ENCODE data around the gene GRID2. TPM values are rescaled to one million over a fixed set of nuclear protein-coding genes. Genes with fewer than 3 reads are reported as not detected.

Gene GRID2
- total and polyA plus RNA-seq, 9 of the 15 experiments (the other 6 are each of a cell fraction or from before 2014, with no cell fraction given), result 0.04 TPM; not detected in 7

- Histone ChIP-seq H3K9ac (ENCODE audit: insufficient read depth in 1 of 2, low read depth in 2 of 2, low read length in 2 of 2) (no peak overlapping the region), H3K36me3 (ENCODE audit: control insufficient read depth, insufficient read depth, low read length) (no peaks in the 10 kb centered on the region), H2AFZ (ENCODE audit: low read depth, low read length) (no peak overlapping the region), H3K9me1 (ENCODE audit: control insufficient read depth, insufficient read depth, low read length) (no peaks in the 10 kb centered on the region), H3K27ac (ENCODE audit: extremely low read depth, low read depth, low read length) (no peak overlapping the region), H3K79me2 (ENCODE audit: control insufficient read depth, insufficient read depth, low read length) (no peaks in the 10 kb centered on the region), H3K4me3 (no peak overlapping the region), H3K9me3 (replicated peaks; ENCODE audit: control insufficient read depth, insufficient read depth, low read depth, low read length) (0 out of 2 replicates have a peak, but pooled peaks cover 1% of the 10 kb centered on the region), H3K4me2 (ENCODE audit: insufficient read depth, low read length) (no peak overlapping the region), H4K20me1 (replicated peaks; ENCODE audit: control insufficient read depth, insufficient read depth, low read length) (no peaks in the 10 kb centered on the region), H3K4me1 (replicated peaks in 1 of 2; ENCODE audit: control insufficient read depth in 2 of 2, insufficient read depth in 2 of 2, low read length in 2 of 2) (no peaks in the 10 kb centered on the region), H3K27me3 (ENCODE audit: control insufficient read depth in 2 of 2, insufficient read depth in 2 of 2, low read length in 2 of 2) (no peaks in the 10 kb centered on the region)
- FAIRE-seq (no peak), DNase-seq (ENCODE audit: extremely low read depth in 1 of 4, low spot score in 3 of 4) (no peak), ATAC-seq (no peak)
- ChIA-PET CTCF (ENCODE audit: low intra/inter-chr PET ratio) (no interaction called here), POLR2A (no interaction called here)
- peak; percentile 62 for TF ChIP-seq MAFG (tag; conservative IDR thresholded peaks at IDR 0.05)
- no peak for TF ChIP-seq ETV1 (tag; conservative IDR thresholded peaks at IDR 0.05; ENCODE audit: low read depth)
- no peak for TF ChIP-seq SNIP1 (IDR thresholded peaks at IDR 0.05; ENCODE audit: low read depth)
- no peak for TF ChIP-seq RNF219 (CRISPR knock-in tag; IDR thresholded peaks at IDR 0.05)
- no peak for TF ChIP-seq CEBPB (tag; IDR thresholded peaks at IDR 0.05)
- TF ChIP-seq CCAR2 (IDR thresholded peaks at IDR 0.05; ENCODE audit: low read depth, low read length), result no peak
- TF ChIP-seq MAFF (IDR thresholded peaks at IDR 0.05; ENCODE audit: low read length), result peak; percentile 77
- TF ChIP-seq MAFK (IDR thresholded peaks at IDR 0.05; ENCODE audit: low read length), result peak; percentile 76
- peak; percentile 51 for TF ChIP-seq C11orf30 (IDR thresholded peaks at IDR 0.05; ENCODE audit: low read depth)
- peak; percentile 76 for TF ChIP-seq ZNF316 (IDR thresholded peaks at IDR 0.05)
- in situ Hi-C loops (cut with MboI), result no loop called here
- intact Hi-C loops (cut with micrococcal nuclease), result no loop called here
- no TSS peak for BruUV-seq (replicated peaks)
Observed at GRCh38 chr4:92862509-92862908, 558.7 kb downstream of the GRID2 start.
